ENCODE results near the gene RAB36.

The RAB36 gene

DNA sequence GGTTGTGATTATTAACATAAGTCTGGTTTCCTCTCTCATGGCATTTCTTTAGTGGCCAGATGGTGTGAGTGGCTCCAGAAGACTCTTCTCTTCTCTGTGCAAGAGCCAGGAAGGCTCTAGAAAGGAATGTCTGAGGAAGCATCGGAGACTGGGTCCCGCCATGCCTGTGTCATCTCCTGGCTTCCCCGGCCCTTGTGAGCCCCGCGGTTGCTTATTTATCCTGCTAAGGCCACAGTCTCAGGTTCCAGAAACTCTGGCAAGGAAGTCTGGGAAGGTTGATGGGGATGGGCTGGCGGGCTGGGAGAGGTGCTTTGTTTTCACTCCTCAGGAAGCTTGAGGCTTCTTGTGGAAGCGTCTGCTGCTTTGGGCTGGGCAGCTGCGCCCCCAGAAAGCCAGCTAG is 53.9 kb downstream of the RAB36 start:
- Mint-ChIP-seq H3K27me3 (ENCODE audit: low read depth) (peaks cover 9% of the 10 kb centered on the region), H3K4me3 (no peak overlapping the region), H3K4me1 (peaks cover 38% of the 10 kb centered on the region), H3K27ac (peak overlapping the region in 2 of 3 experiments; percentile 8 to 55), H3K9me3 (no peaks in the 10 kb centered on the region), H3K36me3 (ENCODE audit: low read depth) (peaks cover 13% of the 10 kb centered on the region)
- no peak for TF ChIP-seq CTCF (IDR thresholded peaks at IDR 0.05; ENCODE audit: unreplicated experiment in 3 of 3)

DNA sequence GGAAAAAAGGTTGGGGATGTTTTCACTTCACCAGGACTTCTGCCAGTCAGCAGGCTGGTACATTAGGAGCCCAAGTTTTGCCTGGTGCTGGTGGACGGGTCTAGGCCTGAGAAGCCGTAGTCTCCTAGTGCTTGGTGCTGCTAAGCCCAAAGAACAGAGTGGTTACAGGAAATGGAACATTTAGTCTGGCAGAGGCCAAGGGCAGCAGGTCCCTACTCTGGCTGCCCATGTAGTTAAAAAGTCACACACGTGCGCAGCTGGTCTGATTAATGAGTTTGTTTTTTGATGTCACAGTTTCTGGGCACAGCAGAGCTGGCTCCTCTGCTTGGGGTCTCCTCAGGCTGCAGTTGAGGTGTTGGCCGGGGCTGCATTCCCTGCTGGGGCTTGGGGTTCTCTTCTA is 55.6 kb downstream of the RAB36 start:
- Mint-ChIP-seq H3K27ac (no peak overlapping the region), H3K27me3 (ENCODE audit: low read depth) (peaks cover 9% of the 10 kb centered on the region), H3K4me3 (no peak overlapping the region), H3K9me3 (no peaks in the 10 kb centered on the region), H3K36me3 (ENCODE audit: low read depth) (peaks cover 13% of the 10 kb centered on the region), H3K4me1 (peaks cover 54% of the 10 kb centered on the region)
- no peak for TF ChIP-seq CTCF (IDR thresholded peaks at IDR 0.05; ENCODE audit: unreplicated experiment in 3 of 3)

DNA sequence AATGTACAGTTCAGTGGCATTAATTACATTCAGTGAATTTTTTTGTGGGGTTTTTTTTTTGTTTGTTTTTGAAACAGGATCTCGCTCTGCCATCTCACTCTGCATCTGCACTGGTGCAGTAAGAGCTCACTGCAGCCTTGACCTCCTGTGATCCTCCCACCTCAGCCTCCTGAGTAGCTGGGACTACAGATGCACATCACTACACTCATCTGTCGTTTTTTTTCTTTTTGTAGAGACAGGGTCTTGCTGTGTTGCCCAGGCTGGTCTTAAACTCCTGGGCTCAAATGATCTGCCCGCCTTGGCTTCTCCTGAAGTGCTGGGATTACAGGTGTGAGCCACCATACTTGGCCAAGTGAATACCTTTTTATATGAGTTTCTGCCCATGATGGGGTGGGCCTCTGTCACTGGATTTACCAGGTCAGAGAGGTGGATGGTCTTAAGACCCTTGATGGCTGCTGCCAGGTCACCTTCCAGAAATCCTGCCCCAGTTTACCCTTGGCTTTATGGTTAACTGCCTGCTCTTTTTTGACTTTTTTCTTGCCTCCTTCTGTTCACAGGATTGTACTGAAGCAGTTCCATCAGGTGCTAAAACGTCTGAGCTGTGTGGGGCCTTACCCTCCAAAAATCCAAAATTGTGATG is 57.7 kb downstream of the RAB36 start:
- H3K27me3 Mint-ChIP-seq (ENCODE audit: low read depth), result peaks cover 5% of the 10 kb centered on the region
- H3K4me3 Mint-ChIP-seq, result no peak overlapping the region
- H3K4me1 Mint-ChIP-seq, result peaks cover 51% of the 10 kb centered on the region
- peak overlapping the region in 1 of 3 experiments; percentile 78 for H3K27ac Mint-ChIP-seq
- H3K36me3 Mint-ChIP-seq (ENCODE audit: low read depth), result peaks cover 20% of the 10 kb centered on the region
- H3K9me3 Mint-ChIP-seq, result no peaks in the 10 kb centered on the region
- no peak for TF ChIP-seq CTCF (IDR thresholded peaks at IDR 0.05; ENCODE audit: unreplicated experiment in 3 of 3)

GRCh38 chr22:23203452-23204124 is 58.3 kb downstream of the RAB36 start:
- H3K4me3 Mint-ChIP-seq, result no peak overlapping the region
- H3K9me3 Mint-ChIP-seq, result no peaks in the 10 kb centered on the region
- peaks cover 4% of the 10 kb centered on the region for H3K27me3 Mint-ChIP-seq (ENCODE audit: low read depth)
- TF ChIP-seq CTCF (IDR thresholded peaks at IDR 0.05; ENCODE audit: unreplicated experiment in 3 of 3), result no peak
- H3K36me3 Mint-ChIP-seq (ENCODE audit: low read depth), result peaks cover 20% of the 10 kb centered on the region
- H3K27ac Mint-ChIP-seq, result peak overlapping the region; percentile 38 to 78 (median 63)
- peaks cover 49% of the 10 kb centered on the region for H3K4me1 Mint-ChIP-seq

DNA sequence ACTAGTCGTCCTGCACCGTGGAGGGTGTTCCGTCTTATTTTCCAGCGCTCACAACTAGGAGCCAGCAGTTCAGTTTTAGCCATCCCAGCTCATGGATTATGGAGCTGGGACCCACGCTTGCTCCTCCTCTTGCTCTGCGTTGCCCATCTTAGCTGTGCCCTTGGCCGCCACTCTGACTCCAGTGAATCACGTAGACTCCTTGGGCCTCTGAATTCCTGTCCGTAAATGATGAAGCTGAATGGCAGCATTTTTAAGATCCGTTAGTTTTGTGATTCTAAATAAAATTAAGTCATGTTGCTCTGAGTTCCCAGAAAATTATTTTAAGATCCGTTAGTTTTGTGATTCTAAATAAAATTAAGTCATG is 58.8 kb downstream of the RAB36 start:
- Mint-ChIP-seq H3K27me3 (ENCODE audit: low read depth) (peaks cover 4% of the 10 kb centered on the region), H3K27ac (peak overlapping the region; percentile 38 to 78 (median 63)), H3K36me3 (ENCODE audit: low read depth) (peaks cover 22% of the 10 kb centered on the region), H3K4me1 (peaks cover 48% of the 10 kb centered on the region), H3K9me3 (no peaks in the 10 kb centered on the region), H3K4me3 (no peak overlapping the region)
- no peak for TF ChIP-seq CTCF (IDR thresholded peaks at IDR 0.05; ENCODE audit: unreplicated experiment in 3 of 3)
